T-helper 2 cell treated with Interferon-gamma antibody and Interleukin-4, amounts not matched to agents 5 μg/mL and 100 μg/mL, for 36 hours (primary cell): ENCODE measurements around the gene USP31.

Experiments
- DNase-seq: peaks from one replicate; pipeline ENCODE4 v3.0.0; 2021; ENCODE audit warnings: low spot score
- H3K27ac Mint-ChIP-seq: one replicate; pipeline ENCODE4 v1.8.0; 2021; ENCODE audit warnings: mild to moderate bottlenecking, mixed read lengths
- H3K27me3 Mint-ChIP-seq: one replicate; pipeline ENCODE4 v1.8.0; 2021; ENCODE audit warnings: low read depth, mixed read lengths
- H3K36me3 Mint-ChIP-seq: one replicate; pipeline ENCODE4 v1.8.0; 2021; ENCODE audit warnings: low read depth, mixed read lengths
- H3K4me1 Mint-ChIP-seq: one replicate; pipeline ENCODE4 v1.8.0; 2021; ENCODE audit warnings: low read depth, mixed read lengths
- H3K4me3 Mint-ChIP-seq: one replicate; pipeline ENCODE4 v1.8.0; 2022; ENCODE audit warnings: mild to moderate bottlenecking, moderate library complexity, mixed read lengths
- H3K9me3 Mint-ChIP-seq: one replicate; pipeline ENCODE4 v1.8.0; 2021; ENCODE audit warnings: mixed read lengths

The USP31 gene, protein sequence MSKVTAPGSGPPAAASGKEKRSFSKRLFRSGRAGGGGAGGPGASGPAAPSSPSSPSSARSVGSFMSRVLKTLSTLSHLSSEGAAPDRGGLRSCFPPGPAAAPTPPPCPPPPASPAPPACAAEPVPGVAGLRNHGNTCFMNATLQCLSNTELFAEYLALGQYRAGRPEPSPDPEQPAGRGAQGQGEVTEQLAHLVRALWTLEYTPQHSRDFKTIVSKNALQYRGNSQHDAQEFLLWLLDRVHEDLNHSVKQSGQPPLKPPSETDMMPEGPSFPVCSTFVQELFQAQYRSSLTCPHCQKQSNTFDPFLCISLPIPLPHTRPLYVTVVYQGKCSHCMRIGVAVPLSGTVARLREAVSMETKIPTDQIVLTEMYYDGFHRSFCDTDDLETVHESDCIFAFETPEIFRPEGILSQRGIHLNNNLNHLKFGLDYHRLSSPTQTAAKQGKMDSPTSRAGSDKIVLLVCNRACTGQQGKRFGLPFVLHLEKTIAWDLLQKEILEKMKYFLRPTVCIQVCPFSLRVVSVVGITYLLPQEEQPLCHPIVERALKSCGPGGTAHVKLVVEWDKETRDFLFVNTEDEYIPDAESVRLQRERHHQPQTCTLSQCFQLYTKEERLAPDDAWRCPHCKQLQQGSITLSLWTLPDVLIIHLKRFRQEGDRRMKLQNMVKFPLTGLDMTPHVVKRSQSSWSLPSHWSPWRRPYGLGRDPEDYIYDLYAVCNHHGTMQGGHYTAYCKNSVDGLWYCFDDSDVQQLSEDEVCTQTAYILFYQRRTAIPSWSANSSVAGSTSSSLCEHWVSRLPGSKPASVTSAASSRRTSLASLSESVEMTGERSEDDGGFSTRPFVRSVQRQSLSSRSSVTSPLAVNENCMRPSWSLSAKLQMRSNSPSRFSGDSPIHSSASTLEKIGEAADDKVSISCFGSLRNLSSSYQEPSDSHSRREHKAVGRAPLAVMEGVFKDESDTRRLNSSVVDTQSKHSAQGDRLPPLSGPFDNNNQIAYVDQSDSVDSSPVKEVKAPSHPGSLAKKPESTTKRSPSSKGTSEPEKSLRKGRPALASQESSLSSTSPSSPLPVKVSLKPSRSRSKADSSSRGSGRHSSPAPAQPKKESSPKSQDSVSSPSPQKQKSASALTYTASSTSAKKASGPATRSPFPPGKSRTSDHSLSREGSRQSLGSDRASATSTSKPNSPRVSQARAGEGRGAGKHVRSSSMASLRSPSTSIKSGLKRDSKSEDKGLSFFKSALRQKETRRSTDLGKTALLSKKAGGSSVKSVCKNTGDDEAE (N-terminal part only)

DNA sequence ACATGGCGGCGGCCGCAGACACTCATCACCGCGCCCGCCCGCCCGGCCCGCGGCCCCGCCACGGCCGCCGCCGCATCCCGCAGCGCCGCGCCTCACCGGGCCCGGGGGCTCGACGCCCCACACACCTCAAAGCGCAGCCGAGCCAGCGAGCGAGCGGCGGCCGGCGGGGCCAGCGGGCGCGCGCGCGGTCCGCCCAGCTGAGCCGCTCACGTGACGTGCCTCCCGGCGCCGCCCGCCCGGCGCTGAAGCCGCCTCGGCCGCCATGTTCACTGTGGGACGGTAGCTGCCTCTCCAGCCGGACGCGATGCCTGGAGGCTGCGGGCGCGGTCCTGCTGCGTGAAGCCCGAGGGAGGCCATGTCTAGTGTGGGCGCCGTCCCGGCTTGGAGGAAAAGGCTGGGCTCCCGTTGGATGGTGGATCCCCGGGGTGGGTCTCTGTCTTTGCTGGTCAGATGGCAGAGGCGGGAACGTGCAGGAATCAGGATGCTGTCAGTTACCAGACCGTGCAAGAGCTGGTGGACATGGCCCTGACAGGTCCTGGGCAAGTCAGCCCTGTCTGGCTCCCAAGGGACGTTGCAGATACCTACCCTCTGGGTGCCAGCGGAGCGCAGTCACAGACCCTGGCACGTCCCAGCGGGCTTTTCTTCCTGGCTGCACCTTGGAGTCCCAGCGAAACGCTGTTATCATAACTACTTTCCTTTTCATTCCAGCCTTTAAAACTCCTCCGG is at the start of gene USP31:
Gene USP31 (minus strand): TSS at position 186 of the 726 bp plus-strand sequence. CDS start 182 bp downstream, at position 4.
- Mint-ChIP-seq H3K36me3 (peaks cover 1% of the 10 kb centered on the region), H3K4me3 (peak within 1 kb of the TSS; percentile 93), H3K27me3 (peaks cover 7% of the 10 kb centered on the region), H3K27ac (peak within 1 kb of the TSS; percentile 81), H3K9me3 (no peaks in the 10 kb centered on the region), H3K4me1 (peaks cover 17% of the 10 kb centered on the region)
- DNase-seq: peak; percentile 90

DNA sequence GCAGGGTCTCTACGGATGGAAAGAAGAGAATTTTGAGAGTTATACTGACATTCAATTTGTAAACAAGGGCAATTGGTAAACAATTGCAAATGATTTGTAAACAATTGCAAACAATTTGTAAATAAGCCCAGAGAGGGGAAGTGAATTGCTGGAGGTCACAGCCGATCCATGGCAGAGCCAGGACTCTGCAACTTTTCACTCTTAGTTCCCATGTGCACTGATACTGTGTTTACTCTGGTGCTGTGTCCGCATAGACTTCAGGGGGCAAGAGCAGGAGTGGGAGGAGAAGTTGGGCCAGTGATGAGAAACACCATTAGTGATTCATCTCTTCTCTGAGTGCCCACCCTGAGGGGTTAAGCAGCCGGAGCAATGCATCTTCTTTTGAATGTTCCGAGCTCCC is 47.3 kb upstream of the USP31 start:
- DNase-seq: no peak
- Mint-ChIP-seq H3K27me3 (peaks cover 7% of the 10 kb centered on the region), H3K27ac (no peak overlapping the region), H3K9me3 (no peaks in the 10 kb centered on the region), H3K4me1 (no peaks in the 10 kb centered on the region), H3K4me3 (no peak overlapping the region), H3K36me3 (no peaks in the 10 kb centered on the region)

DNA sequence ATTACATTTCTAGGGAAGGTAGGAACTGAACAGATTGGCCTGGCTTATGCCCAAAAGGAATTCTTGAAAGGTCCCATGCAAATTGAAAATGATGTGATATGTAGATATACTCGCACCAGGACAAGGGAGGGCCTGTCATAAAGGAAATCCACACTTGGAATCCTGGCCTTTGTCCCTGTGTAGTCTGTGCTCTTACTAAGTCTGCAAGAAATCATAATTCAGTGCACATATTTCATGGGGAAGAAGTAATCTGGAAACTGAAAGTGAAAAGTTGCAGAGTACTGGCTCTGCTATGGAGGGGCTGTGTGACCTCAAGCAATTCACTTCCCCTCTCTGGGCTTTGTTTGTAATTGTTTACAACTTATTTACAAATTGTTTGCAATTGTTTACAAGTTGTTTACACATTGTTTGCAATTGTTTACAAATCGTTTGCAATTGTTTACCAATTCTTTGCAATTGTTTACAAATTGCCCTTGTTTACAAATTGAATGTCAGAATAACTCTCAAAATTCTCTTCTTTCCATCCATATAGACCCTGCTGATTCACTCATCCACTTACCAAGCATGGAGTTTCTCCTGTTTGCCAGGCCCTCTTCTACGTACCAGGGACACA is 46.2 kb upstream of the USP31 start:
- Mint-ChIP-seq H3K27me3 (peaks cover 3% of the 10 kb centered on the region), H3K4me1 (no peaks in the 10 kb centered on the region), H3K27ac (no peak overlapping the region), H3K9me3 (no peaks in the 10 kb centered on the region), H3K36me3 (no peaks in the 10 kb centered on the region), H3K4me3 (no peak overlapping the region)
- no peak for DNase-seq

DNA sequence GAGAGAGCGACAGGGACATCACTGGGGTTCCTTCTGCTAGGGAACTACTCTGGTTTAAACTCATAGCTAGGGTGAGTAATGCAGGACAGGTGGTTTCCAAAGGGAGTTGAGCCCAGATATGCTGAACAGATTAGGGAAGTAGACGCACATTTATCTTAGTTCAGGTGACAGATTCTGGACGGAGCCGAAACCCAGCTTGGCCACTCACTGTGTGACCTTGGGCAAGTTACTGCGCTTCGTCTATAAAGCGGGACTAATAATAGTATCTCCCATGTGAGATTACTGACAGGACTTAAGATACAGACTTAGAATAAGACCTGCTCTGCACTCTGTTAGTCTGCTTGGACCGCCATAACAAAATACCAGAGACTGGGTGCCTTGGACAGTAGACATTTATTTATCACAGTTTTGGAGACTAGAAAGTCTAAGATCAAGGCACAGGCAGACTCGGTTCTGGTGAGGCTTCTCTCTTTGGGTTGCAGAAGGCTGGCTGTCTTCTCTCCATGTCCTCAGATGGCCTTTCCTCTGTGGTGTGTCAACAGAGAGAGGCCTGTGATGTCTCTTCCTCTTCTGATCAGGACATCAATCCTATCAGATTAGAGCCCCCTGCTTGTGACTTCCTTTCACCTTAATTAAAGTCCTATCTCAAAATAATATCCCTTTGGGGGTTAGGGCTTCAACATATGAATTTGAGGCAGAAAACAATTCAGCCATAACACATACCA is 45.4 kb upstream of the USP31 start:
- Mint-ChIP-seq H3K9me3 (no peaks in the 10 kb centered on the region), H3K27me3 (peaks cover 2% of the 10 kb centered on the region), H3K4me3 (no peak overlapping the region), H3K27ac (no peak overlapping the region), H3K36me3 (no peaks in the 10 kb centered on the region), H3K4me1 (no peaks in the 10 kb centered on the region)
- no peak for DNase-seq

DNA sequence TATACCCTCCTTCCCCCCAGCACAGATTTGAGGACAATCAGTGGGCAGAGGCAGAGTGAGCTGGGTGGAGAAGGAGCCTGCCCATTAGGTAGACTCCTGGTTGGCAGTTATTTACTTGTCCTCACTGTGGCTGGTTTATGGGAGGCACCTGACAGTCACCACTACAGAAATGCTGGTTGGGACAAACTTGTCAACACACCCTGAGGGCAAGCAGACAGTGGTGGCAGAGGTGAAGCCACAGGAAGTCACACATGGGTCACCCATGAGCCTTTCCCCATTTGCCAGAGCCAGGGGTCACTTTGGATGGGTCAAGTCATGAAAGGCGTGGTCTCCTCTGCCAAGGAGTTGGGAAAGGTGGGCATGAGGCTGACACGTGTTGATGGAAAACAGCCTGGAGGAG is 39.7 kb upstream of the USP31 start:
- Mint-ChIP-seq H3K36me3 (no peaks in the 10 kb centered on the region), H3K27ac (no peak overlapping the region), H3K4me3 (no peak overlapping the region), H3K4me1 (no peaks in the 10 kb centered on the region), H3K9me3 (no peaks in the 10 kb centered on the region), H3K27me3 (peaks cover 30% of the 10 kb centered on the region)
- no peak for DNase-seq

DNA sequence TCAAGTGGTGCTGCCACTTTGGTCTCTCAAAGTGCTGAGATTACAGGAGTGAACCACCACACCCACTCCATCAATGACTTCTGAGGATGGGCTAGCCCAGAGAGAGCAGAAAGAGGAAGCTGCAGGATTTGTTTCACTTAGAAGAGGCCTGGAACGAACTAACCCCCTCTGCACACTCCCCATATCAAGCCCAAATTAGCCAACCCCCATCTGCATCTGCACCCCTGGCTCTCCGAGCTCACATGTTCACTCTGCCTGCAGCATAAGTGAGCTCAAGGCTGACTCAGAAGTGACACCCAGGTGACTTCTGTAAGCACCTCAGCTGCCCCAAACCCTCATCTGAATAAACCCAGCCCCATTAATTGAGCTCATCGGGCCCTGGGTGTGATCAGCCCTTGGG is 38.1 kb upstream of the USP31 start:
- Mint-ChIP-seq H3K27me3 (peaks cover 37% of the 10 kb centered on the region), H3K36me3 (no peaks in the 10 kb centered on the region), H3K9me3 (no peaks in the 10 kb centered on the region), H3K4me3 (no peak overlapping the region), H3K27ac (no peak overlapping the region), H3K4me1 (no peaks in the 10 kb centered on the region)
- DNase-seq: no peak

DNA sequence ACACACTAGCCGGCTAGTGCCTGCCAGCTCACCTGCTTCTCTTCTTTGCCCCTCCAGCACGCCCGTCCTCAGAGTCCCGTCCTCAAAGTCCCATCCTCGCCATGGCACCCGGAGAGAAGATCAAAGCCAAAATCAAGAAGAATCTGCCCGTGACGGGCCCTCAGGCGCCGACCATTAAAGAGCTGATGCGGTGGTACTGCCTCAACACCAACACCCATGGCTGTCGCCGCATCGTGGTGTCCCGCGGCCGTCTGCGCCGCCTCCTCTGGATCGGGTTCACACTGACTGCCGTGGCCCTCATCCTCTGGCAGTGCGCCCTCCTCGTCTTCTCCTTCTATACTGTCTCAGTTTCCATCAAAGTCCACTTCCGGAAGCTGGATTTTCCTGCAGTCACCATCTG is 36.9 kb upstream of the USP31 start:
- no peak for DNase-seq
- Mint-ChIP-seq H3K36me3 (no peaks in the 10 kb centered on the region), H3K4me1 (peaks cover 8% of the 10 kb centered on the region), H3K27ac (no peak overlapping the region), H3K4me3 (no peak overlapping the region), H3K27me3 (peaks cover 48% of the 10 kb centered on the region), H3K9me3 (no peaks in the 10 kb centered on the region)

DNA sequence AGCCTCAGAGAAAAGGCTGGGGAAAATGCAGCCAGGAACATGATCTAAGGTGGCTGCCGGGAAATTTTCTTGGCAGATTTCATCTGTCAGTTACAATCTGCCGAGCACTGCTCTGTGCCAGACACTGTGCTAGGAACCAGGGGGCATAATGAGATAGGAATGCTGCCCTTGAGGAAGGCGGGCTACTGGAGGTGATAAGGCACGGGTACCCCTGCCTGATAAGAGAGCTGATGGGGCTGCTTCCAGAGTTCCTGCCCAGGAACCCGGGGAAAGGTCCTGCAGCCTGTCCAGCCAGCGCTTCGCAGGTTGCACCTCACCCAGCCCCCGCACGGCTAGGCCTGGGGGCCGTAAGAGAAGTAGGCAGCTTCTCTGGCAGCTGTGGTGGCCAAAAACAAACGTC is 36.4 kb upstream of the USP31 start:
- DNase-seq: no peak
- H3K4me1 Mint-ChIP-seq: peaks cover 8% of the 10 kb centered on the region
- no peaks in the 10 kb centered on the region for H3K36me3 Mint-ChIP-seq
- no peak overlapping the region for H3K27ac Mint-ChIP-seq
- H3K27me3 Mint-ChIP-seq: peaks cover 51% of the 10 kb centered on the region
- H3K4me3 Mint-ChIP-seq: no peak overlapping the region
- H3K9me3 Mint-ChIP-seq: no peaks in the 10 kb centered on the region

DNA sequence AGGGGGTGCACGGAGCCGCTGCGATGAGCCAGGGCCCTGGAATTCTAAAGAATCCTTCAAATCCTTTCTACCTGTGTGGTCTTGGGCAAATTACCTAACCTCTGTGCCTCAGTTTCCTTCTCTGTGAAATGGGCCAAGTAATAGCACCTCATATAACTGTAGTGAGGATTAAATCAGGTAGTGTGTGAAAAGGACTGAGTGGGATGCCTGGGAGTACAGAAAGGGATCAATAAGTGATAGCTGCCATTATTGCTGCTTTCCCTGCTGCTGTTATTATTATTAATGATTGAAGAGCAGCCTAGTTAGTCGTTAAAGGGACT is 34.3 kb upstream of the USP31 start:
- Mint-ChIP-seq H3K9me3 (no peaks in the 10 kb centered on the region), H3K27ac (no peak overlapping the region), H3K4me1 (peaks cover 8% of the 10 kb centered on the region), H3K4me3 (no peak overlapping the region), H3K27me3 (peaks cover 55% of the 10 kb centered on the region), H3K36me3 (no peaks in the 10 kb centered on the region)
- DNase-seq: no peak

DNA sequence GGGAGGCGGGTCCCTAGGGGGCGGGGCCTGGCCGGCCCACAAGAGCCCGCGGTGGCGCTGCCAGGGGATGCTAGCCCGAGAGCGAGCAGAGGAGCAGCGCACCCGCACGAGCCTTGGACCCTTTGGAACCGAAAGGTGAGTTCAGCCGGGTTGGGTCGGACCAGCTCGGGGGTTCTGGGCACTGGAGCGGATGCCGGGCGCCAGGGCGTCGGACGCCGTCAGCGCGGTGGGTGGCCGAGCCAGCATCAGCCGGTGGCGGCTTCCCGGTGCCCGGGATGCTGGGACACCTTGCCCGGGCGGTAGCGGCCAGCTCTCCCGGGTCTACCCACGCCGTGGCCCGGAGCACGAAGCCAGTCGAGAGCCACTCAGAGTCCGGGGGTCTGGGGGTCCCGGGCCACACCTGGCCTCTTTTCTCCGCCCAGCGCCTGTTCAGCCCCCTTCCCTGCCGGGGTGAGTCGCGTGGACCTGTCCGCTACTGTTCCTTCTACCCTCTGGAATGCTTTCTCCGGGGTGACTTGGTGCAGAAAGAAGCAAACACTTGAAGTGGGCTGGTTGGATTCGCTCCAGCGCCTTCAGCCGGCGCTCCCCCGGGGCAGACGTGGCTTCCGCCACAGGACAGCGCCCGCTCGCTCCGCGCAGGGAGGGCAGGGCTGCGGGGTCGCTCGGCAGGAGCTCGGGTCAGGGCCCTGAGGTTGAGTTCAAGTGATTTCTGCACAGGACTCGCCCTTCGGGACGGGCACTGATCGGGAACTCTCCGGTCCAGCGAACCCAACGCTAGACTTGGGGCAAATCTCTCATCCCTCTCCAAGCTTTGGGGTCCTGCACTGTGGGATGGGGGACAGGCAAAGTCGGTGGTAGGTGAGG is 33.7 kb upstream of the USP31 start, which contains the start of gene SCNN1G:
Gene SCNN1G (plus strand): TSS at position 67 of the 864 bp plus-strand sequence. CDS start 3,527 bp downstream, outside the sequence.
- Mint-ChIP-seq H3K27ac (peak within 1 kb of the TSS; percentile 17), H3K27me3 (peaks cover 57% of the 10 kb centered on the region), H3K9me3 (no peaks in the 10 kb centered on the region), H3K4me1 (peaks cover 8% of the 10 kb centered on the region), H3K4me3 (peak within 1 kb of the TSS; percentile 58), H3K36me3 (no peaks in the 10 kb centered on the region)
- DNase-seq: no peak

DNA sequence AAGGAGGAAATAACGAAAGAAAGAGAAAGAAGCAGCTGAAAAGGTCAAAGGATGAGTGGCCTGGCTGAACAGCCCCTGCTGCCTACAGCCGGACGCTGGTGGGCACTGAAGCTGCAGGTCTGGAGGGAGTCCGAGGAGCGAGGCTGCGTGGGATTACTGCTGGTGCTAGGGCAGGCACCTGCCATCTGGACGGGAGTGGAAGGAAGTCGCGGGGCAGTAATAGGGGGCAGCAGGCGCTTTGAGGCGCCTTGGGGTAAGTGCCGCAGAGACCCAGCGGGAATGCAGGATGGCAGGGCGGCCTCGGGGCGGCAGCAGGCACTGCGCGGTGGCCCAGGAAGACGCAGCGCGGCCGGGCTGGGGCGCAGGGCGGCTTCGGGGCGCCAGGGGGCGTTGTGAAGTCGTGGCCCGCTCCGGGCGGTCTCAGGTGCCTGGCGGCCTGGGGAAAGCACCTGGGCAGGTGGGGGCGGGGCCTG is 33.0 kb upstream of the USP31 start:
- H3K36me3 Mint-ChIP-seq: no peaks in the 10 kb centered on the region
- peaks cover 8% of the 10 kb centered on the region for H3K4me1 Mint-ChIP-seq
- H3K27ac Mint-ChIP-seq: peak overlapping the region; percentile 17
- peak; percentile 66 for DNase-seq
- peak overlapping the region; percentile 58 for H3K4me3 Mint-ChIP-seq
- no peaks in the 10 kb centered on the region for H3K9me3 Mint-ChIP-seq
- peaks cover 54% of the 10 kb centered on the region for H3K27me3 Mint-ChIP-seq

DNA sequence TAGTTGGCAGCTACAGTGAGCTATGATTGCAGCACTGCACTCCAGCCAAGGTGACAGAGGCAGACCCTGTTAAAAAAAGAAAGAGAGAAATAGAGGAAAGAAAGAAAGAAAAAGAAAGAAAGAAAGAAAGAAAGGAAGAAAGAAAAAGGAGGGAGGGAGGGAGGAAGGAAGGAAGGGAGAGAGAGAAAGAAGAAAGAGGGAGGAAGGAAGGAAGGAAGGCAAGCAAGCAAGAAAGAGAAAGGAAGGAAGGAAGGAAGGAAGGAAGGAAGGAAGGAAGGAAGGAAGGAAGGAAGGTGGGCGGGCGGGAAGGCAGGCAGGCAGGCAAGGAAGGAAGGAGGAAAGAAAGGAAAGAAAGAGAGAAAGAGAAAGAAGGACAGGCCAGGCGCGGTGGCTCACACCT is 32.3 kb upstream of the USP31 start:
- no peaks in the 10 kb centered on the region for H3K36me3 Mint-ChIP-seq
- DNase-seq: no peak
- no peaks in the 10 kb centered on the region for H3K9me3 Mint-ChIP-seq
- H3K27ac Mint-ChIP-seq: no peak overlapping the region
- peaks cover 51% of the 10 kb centered on the region for H3K27me3 Mint-ChIP-seq
- no peak overlapping the region for H3K4me3 Mint-ChIP-seq
- H3K4me1 Mint-ChIP-seq: peaks cover 8% of the 10 kb centered on the region
